Retina (tissue), 1 donor: ENCODE measurements around the gene RTKN2.
A peak's percentile ranks its signal among the peaks of the same experiment; 100 is the strongest.
"Not testable (repeated sequence)": the region's sequence is repeated elsewhere in the genome, so short reads cannot be mapped to it uniquely, and the experiment has no call there.

Experiments used
- DNase-seq: peaks from one replicate; pipeline ENCODE4 v3.0.0-alpha.2; 2016

The RTKN2 gene

GRCh38 chr10:62268399-62269114 lies at the start of gene RTKN2:
Gene RTKN2 (minus strand): TSS chr10:62268844. CDS start chr10:62268610, 234 bp downstream.
- DNase-seq = peak; percentile 94

- DNase-seq = no peak
These were observed 48.6 kb upstream of the RTKN2 start for GRCh38 chr10:62317257-62317656.

- no peak for DNase-seq
These were observed 40.6 kb upstream of the RTKN2 start for GRCh38 chr10:62309254-62309653.

- no peak for DNase-seq
These were observed 39.5 kb upstream of the RTKN2 start for GRCh38 chr10:62308101-62308500.

- no peak for DNase-seq
These were observed 39.0 kb upstream of the RTKN2 start for GRCh38 chr10:62307635-62308034.

GRCh38 chr10:62306663-62307062 lies 38.0 kb upstream of the RTKN2 start:
- no peak for DNase-seq

GRCh38 chr10:62305813-62306212 lies 37.2 kb upstream of the RTKN2 start:
- DNase-seq = no peak

GRCh38 chr10:62303922-62304321 lies 35.3 kb upstream of the RTKN2 start:
- DNase-seq = no peak

- DNase-seq = no peak
These were observed 34.1 kb upstream of the RTKN2 start for GRCh38 chr10:62302760-62303159.

GRCh38 chr10:62297857-62298256 lies 29.2 kb upstream of the RTKN2 start:
- no peak for DNase-seq

GRCh38 chr10:62284221-62284620 lies 15.6 kb upstream of the RTKN2 start:
- no peak for DNase-seq

- not testable (repeated sequence) for DNase-seq
These were observed 12.7 kb upstream of the RTKN2 start for GRCh38 chr10:62281348-62281747.

- DNase-seq = not testable (repeated sequence)
These were observed 11.7 kb upstream of the RTKN2 start for GRCh38 chr10:62280392-62280791.

- no peak for DNase-seq
These were observed 9.8 kb upstream of the RTKN2 start for GRCh38 chr10:62278441-62278910.

- DNase-seq = no peak
These were observed 9.3 kb upstream of the RTKN2 start for GRCh38 chr10:62277971-62278370.

GRCh38 chr10:62270020-62270419 lies 1.4 kb upstream of the RTKN2 start:
- DNase-seq = no peak

- no peak for DNase-seq
These were observed 631 bp downstream of the RTKN2 start for GRCh38 chr10:62268027-62268398.

- DNase-seq = no peak
These were observed 2.0 kb downstream of the RTKN2 start for GRCh38 chr10:62266611-62267010.

- DNase-seq = no peak
These were observed 2.5 kb downstream of the RTKN2 start for GRCh38 chr10:62266147-62266546.

- peak; percentile 59 for DNase-seq
These were observed 3.8 kb downstream of the RTKN2 start for GRCh38 chr10:62264702-62265436.

GRCh38 chr10:62264126-62264525 lies 4.5 kb downstream of the RTKN2 start:
- DNase-seq = no peak

- no peak for DNase-seq
These were observed 7.0 kb downstream of the RTKN2 start for GRCh38 chr10:62261666-62262065.

- DNase-seq = no peak
These were observed 8.6 kb downstream of the RTKN2 start for GRCh38 chr10:62259998-62260397.

GRCh38 chr10:62259456-62259855 lies 9.2 kb downstream of the RTKN2 start:
- DNase-seq = no peak
